ENCODE results near the gene GRIFIN.
"Not testable (repeated sequence)": the region's sequence is repeated elsewhere in the genome, so short reads cannot be mapped to it uniquely, and the experiment has no call there.

Gene GRIFIN

DNA sequence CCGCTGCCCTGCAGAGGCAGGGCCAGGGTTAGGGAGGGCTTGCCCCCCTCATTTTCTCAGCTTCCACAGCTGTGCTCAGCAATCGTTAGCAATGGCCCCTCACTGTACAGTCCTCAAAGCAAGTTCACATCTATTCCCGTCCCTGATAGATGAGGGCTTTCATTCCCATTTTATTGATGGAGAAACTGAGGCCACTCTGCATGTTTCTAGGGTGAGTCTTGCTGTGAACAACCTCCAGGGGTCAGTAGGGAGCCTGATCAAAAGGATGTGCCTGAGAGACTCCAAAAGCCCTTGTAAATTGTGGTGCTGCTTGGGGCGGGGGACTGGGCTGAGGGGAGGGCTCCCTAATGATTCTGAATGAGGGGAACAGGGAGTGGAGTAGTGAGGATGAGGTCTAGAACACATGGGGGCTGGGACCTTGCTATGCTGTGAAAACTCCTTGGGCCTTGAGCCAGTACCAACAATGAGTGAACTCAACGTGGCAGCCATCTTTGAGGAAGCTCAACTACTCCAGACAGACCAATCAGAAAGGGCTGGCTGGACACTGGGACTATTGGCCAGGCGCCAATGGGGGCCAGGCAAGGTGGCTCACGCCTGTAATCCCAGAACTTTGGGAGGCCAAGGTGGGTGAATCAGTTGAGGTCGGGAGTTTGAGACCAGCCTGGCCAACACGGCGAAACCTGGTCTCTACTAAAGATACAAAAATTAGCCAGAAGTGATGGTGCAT, 6.7 kb upstream of the GRIFIN start:
- in situ Hi-C loops (cut with HindIII; ENCODE audit: low sequenced_read_pairs): loop anchor here (25.0 kb wide), 1 partner anchor 129 kb away; no protein-coding TSS in a partner anchor

DNA sequence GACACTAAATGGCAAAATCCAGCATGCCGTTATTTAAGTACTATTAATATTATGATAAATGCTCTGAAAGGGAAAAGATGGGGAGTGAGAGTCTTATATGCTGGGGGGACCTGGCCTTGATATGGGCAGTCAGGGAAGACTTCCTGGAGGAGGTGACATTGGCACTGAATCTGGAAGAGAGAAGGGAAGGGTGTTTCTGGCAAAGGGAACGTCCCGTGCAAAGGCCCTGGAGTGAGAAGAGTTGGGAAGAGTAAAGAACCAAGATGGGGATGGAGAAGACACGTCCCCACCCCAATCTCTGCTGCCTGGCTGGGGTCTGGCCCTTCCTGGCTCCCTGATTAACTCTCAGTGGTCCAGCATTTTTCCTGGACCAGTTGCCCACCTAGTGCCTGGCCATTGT, 5.0 kb upstream of the GRIFIN start:
- in situ Hi-C loops (cut with HindIII; ENCODE audit: low sequenced_read_pairs): loop anchor here (25.0 kb wide), 1 partner anchor 131 kb away; no protein-coding TSS in a partner anchor

DNA sequence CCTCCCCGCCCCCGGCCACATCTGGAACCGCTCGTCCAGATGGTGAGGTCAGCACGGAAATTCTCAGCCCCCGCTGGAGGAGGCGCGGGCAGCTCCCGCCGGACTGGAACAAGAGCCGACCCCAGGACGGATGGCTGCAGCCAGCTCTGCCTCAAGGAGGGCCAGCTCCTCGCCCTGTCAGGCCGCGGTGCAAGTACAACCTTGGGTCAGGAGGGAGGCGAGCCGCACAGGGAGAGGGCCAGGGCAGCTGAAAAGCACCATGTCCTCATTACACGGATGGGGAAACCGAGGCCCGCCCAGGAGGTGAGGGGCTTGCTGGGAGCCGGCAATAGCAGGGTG, 3.8 kb upstream of the GRIFIN start:
- in situ Hi-C loops (cut with HindIII; ENCODE audit: low sequenced_read_pairs): loop anchor here (25.0 kb wide), 1 partner anchor 132 kb away; no protein-coding TSS in a partner anchor

DNA sequence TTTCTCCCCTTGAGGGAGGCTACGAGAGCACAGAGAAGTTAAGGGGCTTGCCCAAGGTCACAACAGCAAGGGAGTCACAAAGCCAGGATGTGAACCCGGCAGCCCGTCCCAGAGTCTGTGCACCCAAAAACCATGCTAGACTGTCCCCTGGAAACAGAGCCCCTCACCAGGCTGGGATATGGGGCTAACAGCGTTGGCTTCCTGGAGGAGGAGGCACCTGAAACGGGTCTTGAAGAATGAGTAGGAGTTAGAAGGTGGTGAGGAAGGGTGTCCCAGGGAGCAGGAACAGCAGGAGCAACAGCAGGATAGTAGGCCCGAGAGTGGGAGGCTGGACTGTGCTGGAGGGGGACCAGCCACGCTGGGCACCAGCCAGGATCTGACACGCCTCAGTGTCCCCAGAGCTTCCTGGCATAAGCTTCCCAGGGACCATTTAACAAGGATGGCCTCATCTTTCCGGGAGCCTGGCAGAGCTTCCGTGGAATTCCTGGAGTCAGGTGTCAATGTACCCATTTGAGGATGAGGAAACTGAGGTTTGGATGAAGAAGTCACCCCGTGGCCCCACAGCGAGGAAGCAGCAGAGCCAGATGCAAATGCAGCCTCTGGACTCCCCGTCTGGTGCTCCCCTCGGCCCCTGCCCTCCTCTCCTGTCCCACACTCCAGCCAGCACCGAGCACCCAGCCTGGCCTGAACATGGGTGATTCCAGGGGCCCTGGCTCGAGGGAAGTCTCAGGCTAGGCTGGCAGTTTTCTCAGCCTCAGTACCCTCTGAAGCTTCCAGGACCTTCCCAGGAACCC, 3.3 kb upstream of the GRIFIN start:
- in situ Hi-C loops (cut with HindIII; ENCODE audit: low sequenced_read_pairs): loop anchor here (25.0 kb wide), 1 partner anchor 133 kb away; no protein-coding TSS in a partner anchor

DNA sequence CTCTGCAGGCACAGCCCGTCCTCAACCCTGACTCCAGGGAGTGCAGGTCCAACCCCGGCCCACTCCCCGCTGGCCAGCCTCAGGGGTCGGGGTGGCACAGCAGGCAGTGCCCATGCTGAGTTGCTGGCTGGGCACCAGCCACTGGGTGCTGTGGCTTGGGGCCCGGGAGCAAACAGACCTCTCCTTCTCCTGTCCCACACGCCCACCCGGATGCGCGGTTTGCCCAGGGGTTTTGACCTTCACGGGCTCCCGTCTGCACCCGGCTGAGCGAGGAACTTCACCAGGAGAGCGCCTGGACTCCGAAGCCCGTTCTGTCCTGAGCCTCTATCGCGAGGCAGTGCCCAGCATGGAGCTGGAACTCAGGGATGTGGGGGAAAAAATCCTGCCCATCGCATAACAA, 2.6 kb upstream of the GRIFIN start:
- in situ Hi-C loops (cut with HindIII; ENCODE audit: low sequenced_read_pairs): loop anchor here (25.0 kb wide), 1 partner anchor 134 kb away; no protein-coding TSS in a partner anchor

DNA sequence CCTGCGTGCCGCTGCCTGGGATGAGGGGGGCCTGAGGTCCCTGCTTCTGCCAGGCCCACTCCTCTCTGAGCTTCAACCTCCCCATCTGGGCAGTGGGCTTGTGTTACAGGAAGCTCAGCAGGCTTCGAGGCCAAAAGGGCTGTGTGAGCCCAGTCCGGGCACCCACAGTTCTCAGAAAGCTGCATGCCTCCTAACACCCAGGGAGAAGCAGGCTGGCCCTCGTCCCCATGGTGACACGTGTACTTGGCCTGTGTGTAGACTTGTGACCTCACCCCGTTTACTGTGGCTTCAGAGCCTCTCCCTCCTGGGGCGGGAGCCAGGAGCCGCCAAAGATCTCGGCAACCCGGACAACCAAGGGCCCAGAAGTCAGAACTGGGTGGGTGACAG, 2.2 kb upstream of the GRIFIN start:
- in situ Hi-C loops (cut with HindIII; ENCODE audit: low sequenced_read_pairs): loop anchor here (25.0 kb wide), 1 partner anchor 134 kb away; no protein-coding TSS in a partner anchor

DNA sequence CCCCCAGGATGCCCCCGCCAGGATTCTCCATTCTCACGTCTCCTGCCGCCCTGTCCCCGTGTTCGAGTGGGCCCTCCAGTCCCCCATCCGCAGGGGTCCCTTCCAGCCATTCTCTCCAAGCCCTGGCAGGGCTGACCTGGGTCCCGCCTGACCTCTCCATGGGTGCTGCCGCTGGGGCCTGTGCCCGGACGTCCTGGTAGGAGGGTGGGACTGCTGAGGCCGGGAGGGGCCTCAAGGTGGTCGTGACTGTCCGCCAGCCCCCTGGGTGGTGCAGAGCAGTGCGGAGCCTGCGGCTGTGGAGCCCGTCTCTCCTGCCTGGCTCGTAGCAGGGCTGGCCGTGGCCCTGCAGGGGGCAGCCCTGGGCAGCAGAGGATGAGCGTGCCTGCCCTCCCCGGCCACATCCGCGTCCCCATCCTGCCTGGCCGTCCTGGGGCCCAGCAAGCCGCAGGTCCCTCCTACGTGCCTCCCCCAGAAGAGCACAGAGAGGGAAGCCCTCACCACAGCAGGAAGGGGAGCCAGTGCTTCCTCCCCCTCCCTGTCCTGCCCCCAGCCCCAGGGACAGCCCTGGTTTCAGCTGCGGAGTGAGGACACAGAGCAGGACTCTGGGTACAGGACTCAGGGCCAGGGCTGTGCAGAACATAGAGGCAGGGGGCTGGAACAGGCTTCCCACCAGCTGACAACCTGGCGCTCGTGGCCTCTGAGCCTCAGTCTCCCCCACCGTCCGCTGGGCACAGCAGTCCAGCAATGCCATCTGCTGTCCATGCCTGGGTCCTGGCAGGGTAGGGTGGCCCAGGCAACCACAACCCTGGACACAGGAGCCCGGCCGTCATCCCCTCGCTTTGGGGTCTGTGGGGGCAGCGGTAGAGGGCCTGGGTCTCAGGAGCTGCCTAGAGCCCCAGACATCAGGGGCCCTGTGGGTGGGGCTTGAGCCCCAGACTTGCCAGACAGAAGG, 1.5 kb upstream of the GRIFIN start:
- in situ Hi-C loops (cut with HindIII; ENCODE audit: low sequenced_read_pairs): loop anchor here (25.0 kb wide), 1 partner anchor 135 kb away; no protein-coding TSS in a partner anchor

DNA sequence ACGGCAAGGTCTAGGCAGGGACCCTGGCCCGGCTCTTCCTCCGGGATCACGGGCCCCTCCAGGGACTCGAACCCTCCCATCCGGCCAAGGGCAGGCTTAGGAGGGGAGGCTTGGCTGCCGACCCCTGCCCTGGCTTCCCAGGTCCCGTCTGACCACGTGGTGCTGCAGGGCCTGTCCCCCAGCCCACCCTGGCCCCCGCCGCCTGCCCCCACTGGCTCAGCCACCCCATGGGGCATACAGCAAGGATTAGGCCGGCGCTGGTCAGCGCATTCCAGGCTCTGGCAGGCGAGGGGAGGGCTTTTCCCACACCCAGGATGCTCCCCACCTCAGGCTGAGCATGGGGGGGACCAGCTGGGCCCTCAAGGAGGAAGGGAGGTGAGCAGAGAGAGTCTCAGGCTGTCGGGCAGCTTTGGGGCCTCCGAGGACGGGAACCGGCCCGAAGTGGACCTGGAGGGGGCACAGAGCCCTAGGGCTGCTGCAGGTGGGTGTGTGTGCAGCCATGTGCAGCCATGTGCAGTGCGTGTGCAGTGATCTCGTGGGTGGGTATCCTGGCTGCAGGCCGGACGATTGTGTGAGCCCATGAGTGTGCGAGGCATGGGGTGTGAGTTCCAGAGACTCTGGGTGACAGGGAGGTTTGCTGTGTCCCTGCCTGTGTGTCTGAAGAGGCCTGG, 713 bp upstream of the GRIFIN start:
- in situ Hi-C loops (cut with HindIII; ENCODE audit: low sequenced_read_pairs): loop anchor here (25.0 kb wide), 1 partner anchor 135 kb away; no protein-coding TSS in a partner anchor

DNA sequence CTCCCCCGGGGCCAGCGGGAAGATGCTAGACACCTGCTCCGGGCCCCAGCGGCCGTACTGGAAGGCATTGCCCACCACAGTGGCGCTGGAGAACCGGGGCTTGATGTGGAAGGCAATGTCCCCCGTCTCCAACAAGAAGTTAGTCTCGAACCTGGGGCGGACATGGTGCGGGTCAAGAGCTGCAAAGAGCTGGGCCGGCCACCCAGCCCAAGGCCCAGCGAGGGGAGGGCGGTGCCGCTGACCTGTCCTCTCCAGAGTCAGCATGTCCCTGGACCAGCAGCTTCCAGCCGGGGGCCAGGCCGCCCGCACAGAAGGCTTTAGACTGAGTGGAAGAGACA, 551 bp downstream of the GRIFIN start:
- in situ Hi-C loops (cut with HindIII; ENCODE audit: low sequenced_read_pairs): loop anchor here (25.0 kb wide), 1 partner anchor 137 kb away; no protein-coding TSS in a partner anchor

DNA sequence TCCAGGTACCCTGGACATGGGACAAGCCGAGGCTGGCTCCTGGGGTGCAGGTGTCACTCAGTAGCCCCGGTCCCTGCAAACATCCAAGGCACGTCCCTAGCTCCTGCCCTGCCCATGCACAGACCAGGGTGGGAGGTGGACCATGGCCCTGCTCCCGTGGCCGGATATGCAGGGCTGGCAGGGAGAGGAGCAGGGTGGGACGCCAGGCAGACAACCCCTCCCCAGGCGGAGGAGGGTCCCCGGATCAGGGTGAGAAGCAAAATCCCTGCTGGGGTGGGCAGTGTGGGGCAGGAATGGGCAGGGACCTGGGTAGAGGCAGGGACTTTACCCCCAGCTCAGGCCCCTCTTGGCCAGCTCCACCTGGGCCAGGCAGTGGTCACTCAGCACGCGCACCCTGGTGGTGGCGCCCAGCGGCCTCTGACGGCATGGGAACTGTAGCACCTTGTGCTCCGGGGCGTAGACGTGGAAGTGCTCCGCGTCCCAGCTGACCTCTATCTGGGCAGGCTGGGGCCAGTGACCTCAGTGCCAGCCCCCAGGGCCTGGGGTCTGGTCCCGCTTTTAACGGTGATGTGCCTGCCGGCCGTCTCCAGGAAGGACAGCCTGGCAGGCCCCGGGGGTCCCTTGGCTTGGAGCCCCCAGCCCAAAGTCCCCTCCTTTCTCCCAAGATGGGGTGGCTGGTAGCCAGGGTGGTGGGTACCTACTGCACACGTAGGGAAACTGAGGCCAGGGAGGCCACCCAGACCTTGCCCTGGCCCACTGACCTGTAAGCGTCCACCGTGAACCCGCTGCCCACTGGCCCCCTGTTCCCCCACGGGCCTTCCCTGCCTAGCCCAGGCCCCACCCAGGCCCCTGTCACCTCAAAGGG, 1.2 kb downstream of the GRIFIN start:
- in situ Hi-C loops (cut with HindIII; ENCODE audit: low sequenced_read_pairs): loop anchor here (25.0 kb wide), 1 partner anchor 137 kb away; no protein-coding TSS in a partner anchor

DNA sequence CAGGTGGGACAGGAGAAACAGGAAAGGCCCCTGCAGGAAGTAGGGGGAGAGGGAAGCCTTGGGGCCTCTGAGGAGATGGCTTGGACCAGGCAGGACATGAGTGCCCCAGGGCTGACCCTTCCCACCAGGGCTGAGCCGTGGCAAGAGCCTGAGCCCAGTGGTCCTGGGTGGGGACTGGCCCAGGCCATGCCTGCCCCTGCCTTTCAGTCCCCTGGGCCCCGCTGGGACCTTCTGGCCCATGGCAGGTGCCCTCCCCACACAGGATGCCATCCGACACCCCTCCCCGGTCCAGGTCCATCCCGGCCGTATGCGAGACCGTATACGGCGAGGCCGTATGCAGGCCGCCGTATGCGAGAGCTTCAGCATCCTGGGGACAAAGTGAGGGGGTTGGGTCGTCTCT, 2.0 kb downstream of the GRIFIN start:
- in situ Hi-C loops (cut with HindIII; ENCODE audit: low sequenced_read_pairs): no loop called here

DNA sequence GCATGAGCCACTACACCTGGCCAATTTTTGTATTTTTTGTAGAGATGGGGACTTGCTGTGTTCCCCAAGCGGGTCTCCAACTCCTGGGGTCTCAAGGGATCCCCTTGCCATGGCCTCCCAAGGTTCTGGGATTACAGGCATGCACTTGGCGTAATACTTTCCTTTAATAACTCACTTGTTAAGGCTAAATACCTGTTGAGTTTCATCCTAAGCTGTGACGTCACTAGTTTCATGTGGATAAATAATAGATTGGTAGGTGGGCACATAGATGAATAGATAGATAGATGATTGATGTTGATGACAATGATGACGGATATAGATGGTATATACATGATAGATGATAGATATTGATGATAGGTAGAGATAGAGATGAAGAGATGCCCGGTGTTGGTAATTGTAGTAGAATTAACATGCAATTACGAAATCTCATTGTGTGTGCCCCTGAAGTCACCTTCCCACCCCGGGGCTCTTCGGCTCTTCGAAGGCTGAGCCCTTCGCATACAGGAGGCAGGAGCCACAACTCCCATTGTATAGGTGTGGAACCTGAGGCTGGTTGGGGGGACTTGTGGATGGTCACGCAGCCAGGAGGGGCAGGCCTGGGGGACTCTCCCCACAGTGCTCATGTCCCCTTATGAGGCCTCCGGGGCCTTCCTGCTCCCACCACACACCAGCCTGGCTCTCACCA, 2.6 kb downstream of the GRIFIN start:
- in situ Hi-C loops (cut with HindIII; ENCODE audit: low sequenced_read_pairs): no loop called here

DNA sequence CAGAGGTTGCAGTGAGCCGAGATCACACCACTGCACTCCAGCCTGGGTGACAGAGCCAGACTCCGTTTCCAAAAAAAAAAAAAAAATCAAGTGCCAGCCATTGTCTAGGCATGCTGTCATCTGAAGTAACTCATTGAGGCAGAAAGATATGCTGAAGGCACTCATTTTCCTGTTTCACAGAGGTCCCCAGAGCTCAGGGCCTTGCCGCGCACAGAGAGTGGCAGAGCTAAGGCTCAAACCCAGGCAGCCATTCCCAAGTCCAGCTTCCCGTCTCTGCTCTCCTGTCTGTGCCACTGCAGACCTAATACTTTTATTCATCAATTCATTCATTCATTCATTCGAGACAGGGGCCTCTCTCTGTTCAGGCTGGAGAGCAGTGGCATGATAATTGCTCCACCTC, 3.5 kb downstream of the GRIFIN start:
- in situ Hi-C loops (cut with HindIII; ENCODE audit: low sequenced_read_pairs): no loop called here

DNA sequence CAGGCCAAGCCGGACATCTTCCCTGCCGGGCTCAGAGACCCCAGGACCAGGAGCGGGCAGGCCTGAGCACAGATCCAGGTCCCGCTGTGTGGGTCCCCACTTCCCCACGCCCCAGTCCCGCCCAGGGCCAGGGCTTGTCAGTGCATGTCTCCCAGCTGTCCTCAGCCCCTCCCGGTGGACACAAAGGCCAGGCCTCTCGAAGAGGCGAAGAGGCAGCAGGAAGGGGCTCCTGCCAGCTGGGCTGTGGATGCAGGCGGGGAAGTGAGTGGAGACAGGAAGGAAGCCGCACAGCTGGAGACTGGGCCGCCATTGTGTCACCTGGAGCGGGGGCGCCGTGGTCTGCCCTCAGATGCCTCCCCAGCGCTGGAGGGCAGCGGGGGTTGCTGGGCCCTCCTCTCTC, 4.8 kb downstream of the GRIFIN start:
- in situ Hi-C loops (cut with HindIII; ENCODE audit: low sequenced_read_pairs): no loop called here

DNA sequence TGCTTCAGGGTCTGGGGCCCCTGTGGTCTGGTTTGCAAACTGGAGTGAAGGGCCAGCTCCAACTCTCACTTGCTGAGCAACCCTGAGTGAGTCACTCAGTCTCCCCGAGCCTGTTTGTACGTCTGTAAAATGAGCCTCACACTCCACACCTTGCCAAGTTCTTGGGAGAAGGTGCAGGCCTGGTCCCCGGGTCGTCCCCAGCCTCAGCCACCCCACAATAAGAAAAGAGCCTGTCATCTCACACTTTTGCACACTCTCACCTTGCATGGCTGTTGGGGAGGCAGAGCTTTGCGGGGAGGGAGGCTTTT, 5.2 kb downstream of the GRIFIN start:
- in situ Hi-C loops (cut with HindIII; ENCODE audit: low sequenced_read_pairs): no loop called here

DNA sequence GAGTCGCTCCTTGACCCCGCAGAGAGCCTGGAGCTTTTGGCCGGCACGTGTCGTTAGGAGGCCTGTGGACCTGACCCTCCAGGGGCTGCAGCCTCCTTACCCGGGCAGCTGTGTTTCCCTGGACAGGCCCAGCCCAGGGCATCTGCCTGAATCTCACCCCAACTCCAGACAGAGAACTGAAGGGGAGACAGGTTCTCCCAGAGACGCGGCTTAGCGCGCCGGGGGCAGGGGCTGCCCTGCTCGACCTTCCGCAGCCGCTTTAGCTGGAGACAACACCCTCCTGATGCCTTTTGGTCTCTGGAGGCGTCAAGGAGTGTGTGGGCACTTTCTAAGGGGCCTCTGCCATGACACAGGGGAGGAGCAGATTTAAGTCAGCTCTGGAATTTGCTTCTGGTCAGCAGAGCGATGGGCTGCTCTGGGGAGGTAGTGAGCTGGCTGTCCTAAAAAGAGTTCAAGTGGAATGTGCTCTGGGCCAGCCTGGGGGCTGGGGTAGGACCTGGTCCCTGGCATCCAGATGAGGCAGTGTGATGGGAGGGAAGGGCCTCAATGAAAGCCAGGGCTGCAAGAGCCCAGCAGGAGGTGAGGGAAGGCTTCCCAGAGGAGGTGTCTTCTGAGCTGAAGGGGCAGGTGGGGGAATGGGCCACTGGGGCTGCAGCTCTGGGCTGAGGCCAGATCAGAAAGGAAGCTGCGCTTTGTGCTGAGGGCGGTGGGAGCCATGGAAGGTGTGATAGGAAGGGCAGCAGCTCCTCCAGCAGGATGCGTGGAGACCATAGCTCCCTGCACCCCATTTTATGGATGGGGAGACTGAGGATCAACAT, 5.8 kb downstream of the GRIFIN start:
- in situ Hi-C loops (cut with HindIII; ENCODE audit: low sequenced_read_pairs): no loop called here

DNA sequence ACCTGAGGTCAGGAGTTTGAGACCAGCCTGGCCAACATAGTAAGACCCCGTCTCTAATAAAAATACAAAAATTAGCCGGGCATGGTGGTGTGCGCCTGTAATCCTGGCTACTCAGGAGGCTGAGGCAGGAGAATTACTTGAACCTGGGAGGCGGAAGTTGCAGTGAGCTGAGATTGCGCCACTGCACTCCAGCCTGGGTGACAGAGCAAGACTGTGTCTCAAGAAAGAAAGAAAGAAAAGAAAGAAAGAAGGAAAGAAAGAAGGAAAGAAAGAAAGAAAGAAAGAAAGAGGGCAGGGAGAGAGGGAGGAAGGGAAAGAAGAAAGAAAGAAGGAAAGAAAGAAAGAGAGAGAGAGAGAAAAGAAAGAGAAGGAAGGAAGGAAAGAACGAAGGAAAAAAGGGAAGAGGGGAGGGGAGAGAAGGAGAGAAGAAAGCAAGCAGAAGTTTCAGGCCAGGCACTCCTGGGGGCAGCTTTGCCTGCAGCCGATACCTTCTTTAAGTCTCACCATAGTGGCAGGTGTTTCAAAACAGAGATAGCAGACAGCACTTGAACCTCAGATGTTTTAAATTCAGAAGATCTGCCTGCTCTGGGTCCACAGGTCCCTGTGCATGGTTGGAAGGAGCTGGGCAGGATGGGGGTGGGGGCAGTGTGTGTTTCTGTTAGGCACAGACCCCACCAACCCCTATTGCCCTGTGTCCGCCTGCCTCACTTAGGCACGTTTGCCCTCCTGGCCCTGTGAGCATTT, 6.6 kb downstream of the GRIFIN start:
- in situ Hi-C loops (cut with HindIII; ENCODE audit: low sequenced_read_pairs): not testable (repeated sequence)

All from DLD1 (cell line).